Amniotic stem cell (primary cell): ENCODE results near the gene NRXN3.

ENCODE experiments used
- DNase-seq: peaks from one replicate; lab custom pipeline; 2025; lab: John Stamatoyannopoulos, UW

The NRXN3 gene

GRCh38 chr14:79356040-79356439 is 1185.9 kb downstream of the NRXN3 start:
- DNase-seq: no peak

GRCh38 chr14:79357307-79357706 is 1187.1 kb downstream of the NRXN3 start:
- no peak for DNase-seq

GRCh38 chr14:79363291-79363690 is 1193.1 kb downstream of the NRXN3 start:
- no peak for DNase-seq

- no peak for DNase-seq
Observed at GRCh38 chr14:79369359-79370332, 1199.5 kb downstream of the NRXN3 start.

GRCh38 chr14:79370969-79371368 is 1200.8 kb downstream of the NRXN3 start:
- no peak for DNase-seq

GRCh38 chr14:79373451-79373850 is 1203.3 kb downstream of the NRXN3 start:
- DNase-seq: no peak

- DNase-seq: no peak
Observed at GRCh38 chr14:79375356-79375755, 1205.2 kb downstream of the NRXN3 start.

GRCh38 chr14:79376557-79376956 is 1206.4 kb downstream of the NRXN3 start:
- no peak for DNase-seq

GRCh38 chr14:79378020-79378419 is 1207.8 kb downstream of the NRXN3 start:
- no peak for DNase-seq

- DNase-seq: no peak
Observed at GRCh38 chr14:79379266-79379665, 1209.1 kb downstream of the NRXN3 start.

GRCh38 chr14:79383031-79383430 is 1212.9 kb downstream of the NRXN3 start:
- DNase-seq: no peak

GRCh38 chr14:79383475-79383874 is 1213.3 kb downstream of the NRXN3 start:
- no peak for DNase-seq

- no peak for DNase-seq
Observed at GRCh38 chr14:79395061-79395460, 1224.9 kb downstream of the NRXN3 start.

- no peak for DNase-seq
Observed at GRCh38 chr14:79404874-79405511, 1234.8 kb downstream of the NRXN3 start.

- no peak for DNase-seq
Observed at GRCh38 chr14:79405512-79405910, 1235.3 kb downstream of the NRXN3 start.

- no peak for DNase-seq
Observed at GRCh38 chr14:79407572-79407971, 1237.4 kb downstream of the NRXN3 start.

GRCh38 chr14:79408696-79409095 is 1238.5 kb downstream of the NRXN3 start:
- no peak for DNase-seq

- no peak for DNase-seq
Observed at GRCh38 chr14:79411403-79412174, 1241.4 kb downstream of the NRXN3 start.

GRCh38 chr14:79412822-79413221 is 1242.6 kb downstream of the NRXN3 start:
- no peak for DNase-seq

- DNase-seq: no peak
Observed at GRCh38 chr14:79413734-79414428, 1243.7 kb downstream of the NRXN3 start.

GRCh38 chr14:79415726-79416125 is 1245.6 kb downstream of the NRXN3 start:
- no peak for DNase-seq

GRCh38 chr14:79417961-79418360 is 1247.8 kb downstream of the NRXN3 start:
- no peak for DNase-seq
